Astrocyte of the spinal cord (primary cell): ENCODE data around the gene HSPA12A.
A peak's percentile ranks its signal among the peaks of the same experiment; 100 is the strongest.

Source experiments
- DNase-seq: peaks from one replicate; pipeline ENCODE4 v3.0.0; 2011; ENCODE audit warnings: low read depth, low spot score
- H3K4me3 ChIP-seq: 2 replicates; pipeline ENCODE4 v1.5.1; 2011; ENCODE audit warnings: low read depth, mild to moderate bottlenecking, low read length, moderate library complexity
- in situ Hi-C: cut with HindIII; loops from 2 replicates; pipeline ENCODE4 v1.10.0; 2017; ENCODE audit warnings: low sequenced_read_pairs
- TF ChIP-seq, protein P1 (sequence below): IDR thresholded peaks from 2 replicates; pipeline ENCODE4 v1.5.1; 2012; ENCODE audit warnings: low read depth, mild to moderate bottlenecking, low read length, inconsistent platforms

HSPA12A gene

DNA sequence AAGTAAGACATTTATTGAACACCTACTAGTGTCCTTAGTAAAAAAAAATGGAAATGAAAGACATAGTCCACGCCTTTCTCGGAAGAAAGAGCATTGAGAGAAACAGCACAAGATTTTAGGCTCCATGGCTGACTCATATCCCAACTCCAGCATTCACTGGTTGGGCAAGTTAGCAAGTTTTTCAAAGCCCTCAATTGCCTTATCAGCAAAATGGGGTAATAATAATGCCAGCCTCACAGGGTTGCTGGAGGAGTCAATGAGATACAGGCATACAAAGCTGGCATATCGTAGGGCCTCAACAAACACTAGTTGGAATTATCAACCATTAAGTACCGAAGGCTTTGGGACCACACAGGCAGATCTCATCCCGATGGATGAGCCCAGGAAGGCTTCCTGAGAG lies 4.0 kb downstream of the HSPA12A start:
- no peak overlapping the region for H3K4me3 ChIP-seq
- TF ChIP-seq, protein P1, sequence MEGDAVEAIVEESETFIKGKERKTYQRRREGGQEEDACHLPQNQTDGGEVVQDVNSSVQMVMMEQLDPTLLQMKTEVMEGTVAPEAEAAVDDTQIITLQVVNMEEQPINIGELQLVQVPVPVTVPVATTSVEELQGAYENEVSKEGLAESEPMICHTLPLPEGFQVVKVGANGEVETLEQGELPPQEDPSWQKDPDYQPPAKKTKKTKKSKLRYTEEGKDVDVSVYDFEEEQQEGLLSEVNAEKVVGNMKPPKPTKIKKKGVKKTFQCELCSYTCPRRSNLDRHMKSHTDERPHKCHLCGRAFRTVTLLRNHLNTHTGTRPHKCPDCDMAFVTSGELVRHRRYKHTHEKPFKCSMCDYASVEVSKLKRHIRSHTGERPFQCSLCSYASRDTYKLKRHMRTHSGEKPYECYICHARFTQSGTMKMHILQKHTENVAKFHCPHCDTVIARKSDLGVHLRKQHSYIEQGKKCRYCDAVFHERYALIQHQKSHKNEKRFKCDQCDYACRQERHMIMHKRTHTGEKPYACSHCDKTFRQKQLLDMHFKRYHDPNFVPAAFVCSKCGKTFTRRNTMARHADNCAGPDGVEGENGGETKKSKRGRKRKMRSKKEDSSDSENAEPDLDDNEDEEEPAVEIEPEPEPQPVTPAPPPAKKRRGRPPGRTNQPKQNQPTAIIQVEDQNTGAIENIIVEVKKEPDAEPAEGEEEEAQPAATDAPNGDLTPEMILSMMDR, result no peak
- in situ Hi-C loops, result no loop called here
- DNase-seq, result no peak

- in situ Hi-C loops, result no loop called here
- no peak for DNase-seq
- TF ChIP-seq, protein P1, result peak; percentile 41
- H3K4me3 ChIP-seq, result no peak overlapping the region
Observed at GRCh38 chr10:116737627-116738327, 4.6 kb downstream of the HSPA12A start.

- in situ Hi-C loops, result no loop called here
- no peak for DNase-seq
- TF ChIP-seq, protein P1, result no peak
- H3K4me3 ChIP-seq, result no peak overlapping the region
Observed at GRCh38 chr10:116733566-116733965, 8.8 kb downstream of the HSPA12A start.

DNA sequence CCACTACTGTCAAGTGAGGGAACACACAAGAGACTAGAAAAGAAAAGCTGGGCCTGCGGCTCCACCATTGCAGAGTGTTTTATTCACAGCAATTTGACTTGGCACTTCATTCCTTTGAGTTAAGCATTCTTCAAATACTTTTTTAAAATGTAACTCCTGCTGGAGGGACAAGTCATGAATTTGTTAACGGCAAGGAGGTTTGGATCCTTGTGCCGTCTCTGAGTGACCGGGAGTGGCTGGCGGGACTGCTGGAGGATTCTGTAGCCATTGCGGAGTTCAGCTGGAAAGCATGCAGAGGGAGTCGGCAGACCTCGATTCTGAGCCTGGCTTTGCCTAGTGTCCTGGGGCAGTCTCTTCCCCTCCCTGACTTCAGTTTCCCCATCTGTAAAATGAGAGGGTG lies 9.8 kb downstream of the HSPA12A start:
- in situ Hi-C loops, result no loop called here
- H3K4me3 ChIP-seq, result no peak overlapping the region
- no peak for DNase-seq
- TF ChIP-seq, protein P1, result no peak

DNA sequence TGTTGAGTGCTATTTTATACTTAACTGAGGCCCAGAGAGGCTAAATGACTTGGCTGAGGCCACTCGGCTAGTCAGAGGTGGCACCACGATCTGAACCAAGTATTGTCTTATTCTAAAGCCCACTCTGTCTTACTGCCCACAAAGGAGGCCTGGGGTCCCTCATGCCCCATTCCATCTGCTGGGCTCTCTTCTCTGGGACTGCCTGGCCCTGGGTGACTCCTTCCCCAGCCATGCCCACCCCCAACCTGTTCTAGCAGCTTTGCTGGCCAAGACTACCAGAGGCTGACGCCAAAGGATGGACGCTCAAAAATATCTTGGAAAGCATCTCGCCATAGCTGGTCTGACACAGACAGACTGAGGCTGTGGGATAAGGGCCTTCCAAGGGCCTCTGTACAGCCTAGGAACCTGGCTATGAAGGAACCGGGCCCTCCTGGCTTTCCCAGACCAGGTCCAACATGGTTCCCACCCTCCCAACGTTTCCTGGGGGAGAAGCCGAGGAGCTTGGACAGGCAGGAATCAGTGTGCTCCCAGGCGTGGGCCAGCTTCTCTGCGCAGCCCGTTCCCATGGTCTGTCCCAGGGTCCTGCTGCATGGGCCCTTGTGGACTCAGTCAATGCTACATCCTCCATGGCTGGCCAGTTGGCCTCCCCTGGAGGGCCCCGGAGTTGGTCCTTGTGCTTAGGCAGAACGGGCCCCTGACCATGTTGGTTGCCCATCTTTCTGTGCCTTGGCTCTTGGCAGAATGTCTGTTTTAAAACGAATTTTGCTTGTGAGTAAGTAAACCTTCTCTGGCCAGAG lies 11.7 kb downstream of the HSPA12A start:
- H3K4me3 ChIP-seq, result no peak overlapping the region
- in situ Hi-C loops, result no loop called here
- TF ChIP-seq, protein P1, result no peak
- no peak for DNase-seq

GRCh38 chr10:116729243-116729642 lies 13.1 kb downstream of the HSPA12A start:
- in situ Hi-C loops, result no loop called here
- DNase-seq, result no peak
- TF ChIP-seq, protein P1, result no peak
- H3K4me3 ChIP-seq, result no peak overlapping the region
